GM12801 (cell line): ENCODE measurements around the gene RANBP1.

Experiments
- TF ChIP-seq, protein P1 (sequence below): IDR thresholded peaks from one replicate; pipeline ENCODE4 v1.5.1; 2011; ENCODE audit warnings: control low read depth; ENCODE audit not compliant: insufficient read length; ENCODE audit errors: extremely low read depth

Gene RANBP1

GRCh38 chr22:20079745-20080444, 36.0 kb upstream of the RANBP1 start, which contains the start of gene DGCR8:
Gene DGCR8, plus strand, starts transcription at chr22:20080241. Its CDS starts 5,723 bp downstream, at chr22:20085964.
- TF ChIP-seq, protein P1, sequence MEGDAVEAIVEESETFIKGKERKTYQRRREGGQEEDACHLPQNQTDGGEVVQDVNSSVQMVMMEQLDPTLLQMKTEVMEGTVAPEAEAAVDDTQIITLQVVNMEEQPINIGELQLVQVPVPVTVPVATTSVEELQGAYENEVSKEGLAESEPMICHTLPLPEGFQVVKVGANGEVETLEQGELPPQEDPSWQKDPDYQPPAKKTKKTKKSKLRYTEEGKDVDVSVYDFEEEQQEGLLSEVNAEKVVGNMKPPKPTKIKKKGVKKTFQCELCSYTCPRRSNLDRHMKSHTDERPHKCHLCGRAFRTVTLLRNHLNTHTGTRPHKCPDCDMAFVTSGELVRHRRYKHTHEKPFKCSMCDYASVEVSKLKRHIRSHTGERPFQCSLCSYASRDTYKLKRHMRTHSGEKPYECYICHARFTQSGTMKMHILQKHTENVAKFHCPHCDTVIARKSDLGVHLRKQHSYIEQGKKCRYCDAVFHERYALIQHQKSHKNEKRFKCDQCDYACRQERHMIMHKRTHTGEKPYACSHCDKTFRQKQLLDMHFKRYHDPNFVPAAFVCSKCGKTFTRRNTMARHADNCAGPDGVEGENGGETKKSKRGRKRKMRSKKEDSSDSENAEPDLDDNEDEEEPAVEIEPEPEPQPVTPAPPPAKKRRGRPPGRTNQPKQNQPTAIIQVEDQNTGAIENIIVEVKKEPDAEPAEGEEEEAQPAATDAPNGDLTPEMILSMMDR, result no peak

GRCh38 chr22:20080445-20080775, 35.5 kb upstream of the RANBP1 start:
- TF ChIP-seq, protein P1, result no peak

DNA sequence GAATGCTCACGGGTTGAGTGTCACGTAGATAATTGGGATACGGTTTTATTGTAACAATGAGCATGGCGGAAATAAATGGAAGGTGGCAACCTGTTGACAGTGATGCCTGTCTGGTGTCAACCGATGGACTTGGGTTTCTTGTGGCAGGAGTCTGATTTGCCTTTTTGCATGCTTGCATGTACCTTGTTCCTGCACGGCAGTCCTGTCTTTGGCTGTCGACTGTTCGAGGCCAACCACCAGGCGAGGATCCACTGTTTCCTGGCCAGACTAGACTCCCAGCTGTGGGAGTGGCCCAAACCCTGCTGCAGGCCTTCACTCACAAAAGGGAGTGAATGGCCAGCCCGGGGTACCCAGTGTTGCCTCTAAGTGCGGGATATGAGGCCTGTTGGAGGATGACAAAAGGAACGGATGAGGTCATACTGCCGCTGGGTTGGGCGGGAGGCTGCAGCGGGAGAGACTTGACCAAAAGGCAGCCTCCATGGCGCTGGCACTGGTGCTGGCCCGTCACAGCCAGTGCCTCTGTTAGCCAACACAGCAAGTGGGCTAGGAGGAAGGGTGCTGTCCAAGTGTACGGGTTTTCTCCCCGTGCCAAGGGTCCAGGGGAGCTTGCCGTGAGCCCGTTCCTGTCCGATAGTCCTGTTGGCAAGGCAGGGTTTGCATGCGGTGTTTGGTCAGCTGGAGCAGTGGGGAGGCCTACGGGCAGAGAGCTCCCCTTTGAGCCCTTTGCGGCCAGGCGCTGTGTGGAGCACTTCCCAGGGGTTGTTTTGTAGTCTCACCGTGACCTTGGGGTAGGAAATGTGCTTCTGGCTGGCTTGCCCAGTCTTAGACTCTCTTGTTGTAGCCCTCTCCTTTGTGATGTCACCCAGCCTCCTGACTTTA, 34.9 kb upstream of the RANBP1 start:
- TF ChIP-seq, protein P1, result no peak

DNA sequence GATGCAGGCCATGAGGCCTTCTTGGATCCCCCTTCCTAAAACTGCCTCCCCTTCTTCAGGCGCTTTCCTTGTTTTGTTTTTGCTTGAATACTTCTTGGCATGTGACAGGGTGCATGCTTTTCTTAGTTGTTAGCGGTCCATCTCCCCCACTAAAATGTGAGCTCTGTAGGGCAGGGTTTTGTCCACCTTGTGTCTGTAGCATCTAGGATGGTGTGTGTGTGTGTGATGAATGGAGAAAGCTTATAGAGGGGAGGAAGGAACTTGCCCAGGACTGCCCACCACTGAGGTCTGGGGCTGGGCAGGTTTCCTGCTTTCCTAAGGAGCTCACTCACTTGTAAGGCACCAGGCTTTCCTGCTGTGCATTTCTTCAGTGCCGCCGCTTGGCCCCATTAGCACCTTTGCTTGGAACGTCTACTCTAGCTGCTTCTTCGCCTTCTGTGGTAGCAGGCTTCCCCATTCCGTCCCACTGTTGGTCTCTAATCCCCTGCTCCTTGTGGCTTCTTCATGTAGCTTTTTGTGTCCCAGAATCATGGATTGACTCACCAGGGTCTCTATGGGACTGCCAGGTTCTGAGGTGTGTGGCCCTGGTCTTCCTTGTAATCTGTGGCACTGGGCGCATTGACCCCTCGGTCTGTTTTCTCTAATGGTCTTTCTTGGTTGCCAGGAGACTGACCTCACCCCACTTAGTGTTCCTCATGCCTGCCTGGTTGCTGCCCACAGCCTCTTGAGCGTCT, 32.6 kb upstream of the RANBP1 start:
- TF ChIP-seq, protein P1, result no peak

- TF ChIP-seq, protein P1, result no peak
These were observed 31.9 kb upstream of the RANBP1 start for GRCh38 chr22:20083891-20084546.

GRCh38 chr22:20084547-20085413, 31.1 kb upstream of the RANBP1 start:
- TF ChIP-seq, protein P1, result no peak
